CD4-positive, alpha-beta T cell (primary cell): ENCODE measurements around the gene BCL2L1. TPM values are rescaled to one million over a fixed set of nuclear protein-coding genes. Genes with fewer than 3 reads are reported as not detected.

Experiments used
- ATAC-seq: fragments of 200-7000 bp; cut with Tn5 transposase; one replicate; pipeline ENCODE4 v1.10.0; 2022; ENCODE audit warnings: mild to moderate bottlenecking; ENCODE audit not compliant: poor library complexity
- CTCF ChIA-PET: fragments of 350-600 bp; sonication (Branson Sonifier 250); formaldehyde crosslinking; loops from one replicate; lab custom pipeline; 2021; ENCODE audit warnings: antibody characterized with exemption, inconsistent platforms; lab: Charles Lee
- POLR2A ChIA-PET: fragments of 350-600 bp; sonication (Branson Sonifier 250); formaldehyde crosslinking; loops from one replicate; lab custom pipeline; 2021; ENCODE audit warnings: antibody characterized with exemption, inconsistent platforms; lab: Charles Lee
- DNase-seq, 14 experiments: peaks; one replicate each; pipeline ENCODE4 v3.0.0-alpha.2; 2013 to 2020; ENCODE audit warnings: mixed read lengths in 2 of 14
- H3K27ac ChIP-seq, 2 donors: one replicate each; pipeline versions ENCODE4 v1.5.1 to v1.7.0; 2013; ENCODE audit warnings: low read length in 2 of 2, low read depth in 1 of 2, mild to moderate bottlenecking in 1 of 2
- H3K27me3 ChIP-seq, 2 experiments: 1 replicate in 1 of 2; 2 replicates in 1 of 2; pipeline versions ENCODE4 v1.6.1 to v1.7.0; 2013; ENCODE audit warnings: low read length in 2 of 2, control low read depth in 1 of 2, mild to moderate bottlenecking in 1 of 2, moderate library complexity in 1 of 2; ENCODE audit not compliant: insufficient read depth in 2 of 2, control insufficient read depth in 1 of 2
- H3K36me3 ChIP-seq: one replicate; pipeline ENCODE4 v1.6.1; 2013; ENCODE audit warnings: low read length, control low read depth; ENCODE audit not compliant: insufficient read depth
- H3K4me1 ChIP-seq: one replicate; pipeline ENCODE4 v1.6.1; 2013; ENCODE audit warnings: low read length, control low read depth; ENCODE audit not compliant: insufficient read depth
- H3K4me3 ChIP-seq: one replicate; pipeline ENCODE4 v1.5.1; 2013; ENCODE audit warnings: mild to moderate bottlenecking, low read length, moderate library complexity
- H3K9me3 ChIP-seq, 2 experiments: 1 replicate in 1 of 2; 2 replicates in 1 of 2; pipeline versions ENCODE4 v1.6.1 to v1.7.0; 2013; ENCODE audit warnings: low read length in 2 of 2, mild to moderate bottlenecking in 2 of 2, control low read depth in 1 of 2, moderate library complexity in 1 of 2; ENCODE audit not compliant: control insufficient read depth in 1 of 2, insufficient read depth in 1 of 2
- H3K27ac Mint-ChIP-seq: one replicate; pipeline ENCODE4 v1.8.0; 2020; ENCODE audit warnings: mixed read lengths
- H3K27me3 Mint-ChIP-seq: one replicate; pipeline ENCODE4 v1.8.0; 2021; ENCODE audit warnings: mixed read lengths
- H3K36me3 Mint-ChIP-seq: one replicate; pipeline ENCODE4 v1.8.0; 2021; ENCODE audit warnings: low read depth, mixed read lengths
- H3K4me1 Mint-ChIP-seq: one replicate; pipeline ENCODE4 v1.8.0; 2021; ENCODE audit warnings: low read depth, mixed read lengths
- H3K4me3 Mint-ChIP-seq: one replicate; pipeline ENCODE4 v1.8.0; 2020; ENCODE audit warnings: mild to moderate bottlenecking, mixed read lengths
- H3K9me3 Mint-ChIP-seq: one replicate; pipeline ENCODE4 v1.8.0; 2020; ENCODE audit warnings: mixed read lengths
- CTCF ChIP-seq: fragments of 200-600 bp; IDR thresholded peaks from one replicate; pipeline ENCODE4 v1.8.0; 2022; ENCODE audit warnings: antibody characterized with exemption, mild to moderate bottlenecking
- intact Hi-C, 2 experiments: fragments of 100-400 bp; cut with DNase I in 1 of 2; cut with micrococcal nuclease in 1 of 2; formaldehyde crosslinking; loops; one replicate each; pipeline versions ENCODE4 v1.15.1 to v1.9.0; 2023 to 2025; cut with DNase I, micrococcal nuclease
- total RNA-seq, 174 experiments: library from RNA in 2 of 174; stranded (reverse) in 2 of 174; gene quantifications; one replicate each; pipeline ENCODE4 v1.2.3 and lab custom pipeline; 2021 to 2026

BCL2L1 gene
- total RNA-seq, 2 experiments from 2014 or later = 11.8 to 11.9 TPM

- peaks cover 63% of the 10 kb centered on the region for H3K4me1 Mint-ChIP-seq
- intact Hi-C loops = no loop called here
- Histone ChIP-seq H3K27me3 (no peaks in the 10 kb centered on the region), H3K9me3 (no peaks in the 10 kb centered on the region), H3K4me1 (peaks cover 59% of the 10 kb centered on the region), H3K4me3 (no peak overlapping the region), H3K27ac (no peak overlapping the region), H3K36me3 (peaks cover 34% of the 10 kb centered on the region)
- ChIA-PET CTCF (interaction anchor here (0.8 to 1.0 kb wide), 2 partner anchors 26 to 28 kb away, joined by 3 read pairs; no protein-coding TSS in a partner anchor), POLR2A (no interaction called here)
- no peaks in the 10 kb centered on the region for H3K27me3 Mint-ChIP-seq
- no peak for ATAC-seq
- no peak for DNase-seq
- H3K27ac Mint-ChIP-seq = peak overlapping the region; percentile 60
- TF ChIP-seq CTCF = no peak
- H3K4me3 Mint-ChIP-seq = no peak overlapping the region
- no peaks in the 10 kb centered on the region for H3K9me3 Mint-ChIP-seq
- H3K36me3 Mint-ChIP-seq = peaks cover 76% of the 10 kb centered on the region
Observed at GRCh38 chr20:31687777-31688176, 34.9 kb downstream of the BCL2L1 start.

- Histone ChIP-seq H3K4me3 (no peak overlapping the region), H3K36me3 (peaks cover 36% of the 10 kb centered on the region), H3K27me3 (no peaks in the 10 kb centered on the region), H3K27ac (peak overlapping the region in 1 of 2 donors; percentile 23), H3K9me3 (no peaks in the 10 kb centered on the region), H3K4me1 (peaks cover 63% of the 10 kb centered on the region)
- Mint-ChIP-seq H3K27ac (peak overlapping the region; percentile 78), H3K4me3 (no peak overlapping the region), H3K36me3 (peaks cover 69% of the 10 kb centered on the region), H3K4me1 (peaks cover 64% of the 10 kb centered on the region), H3K27me3 (no peaks in the 10 kb centered on the region), H3K9me3 (no peaks in the 10 kb centered on the region)
- ATAC-seq (no peak), DNase-seq (no peak)
- no peak for TF ChIP-seq CTCF
- CTCF ChIA-PET = interaction anchor here (0.6 to 2.6 kb wide), 4 partner anchors 17 to 38 kb away, joined by 3 to 17 read pairs (median 4); partner anchors contain the start of gene BCL2L1
- POLR2A ChIA-PET = interaction anchor here (1.5 kb wide), 2 partner anchors 24 to 38 kb away, joined by 5 to 6 read pairs; no protein-coding TSS in a partner anchor
- intact Hi-C loops = no loop called here
Observed at GRCh38 chr20:31685853-31686643, 36.6 kb downstream of the BCL2L1 start.

- no peak overlapping the region for H3K4me3 Mint-ChIP-seq
- no peaks in the 10 kb centered on the region for H3K27me3 Mint-ChIP-seq
- DNase-seq (peak in 4 of 14 experiments; percentile 7 to 67 (median 54)), ATAC-seq (peak; percentile 56)
- H3K27ac ChIP-seq = peak overlapping the region in 1 of 2 donors; percentile 1
- ChIA-PET POLR2A (interaction anchor here (1.1 to 2.5 kb wide), 6 partner anchors 9 to 40 kb away, joined by 3 to 16 read pairs (median 6); no protein-coding TSS in a partner anchor), CTCF (interaction anchor here (0.9 to 2.6 kb wide), 4 partner anchors 23 to 39 kb away, joined by 3 to 17 read pairs (median 4); no protein-coding TSS in a partner anchor)
- intact Hi-C loops = no loop called here
- H3K27ac Mint-ChIP-seq = peak overlapping the region; percentile 78
- no peak overlapping the region for H3K4me3 ChIP-seq
- no peaks in the 10 kb centered on the region for H3K27me3 ChIP-seq
- peaks cover 35% of the 10 kb centered on the region for H3K36me3 ChIP-seq
- H3K4me1 Mint-ChIP-seq = peaks cover 72% of the 10 kb centered on the region
- no peaks in the 10 kb centered on the region for H3K9me3 Mint-ChIP-seq
- H3K9me3 ChIP-seq = no peaks in the 10 kb centered on the region
- H3K4me1 ChIP-seq = peaks cover 71% of the 10 kb centered on the region
- H3K36me3 Mint-ChIP-seq = peaks cover 74% of the 10 kb centered on the region
- no peak for TF ChIP-seq CTCF
Observed at GRCh38 chr20:31684153-31685015, 38.3 kb downstream of the BCL2L1 start.
